ENCODE results near the gene CCT7. TPM values are rescaled to one million over a fixed set of nuclear protein-coding genes. Genes with fewer than 3 reads are reported as not detected.

CCT7 gene
- total and polyA plus RNA-seq, 5 experiments from 2014 or later, result 206 to 306 (median 294) TPM

DNA sequence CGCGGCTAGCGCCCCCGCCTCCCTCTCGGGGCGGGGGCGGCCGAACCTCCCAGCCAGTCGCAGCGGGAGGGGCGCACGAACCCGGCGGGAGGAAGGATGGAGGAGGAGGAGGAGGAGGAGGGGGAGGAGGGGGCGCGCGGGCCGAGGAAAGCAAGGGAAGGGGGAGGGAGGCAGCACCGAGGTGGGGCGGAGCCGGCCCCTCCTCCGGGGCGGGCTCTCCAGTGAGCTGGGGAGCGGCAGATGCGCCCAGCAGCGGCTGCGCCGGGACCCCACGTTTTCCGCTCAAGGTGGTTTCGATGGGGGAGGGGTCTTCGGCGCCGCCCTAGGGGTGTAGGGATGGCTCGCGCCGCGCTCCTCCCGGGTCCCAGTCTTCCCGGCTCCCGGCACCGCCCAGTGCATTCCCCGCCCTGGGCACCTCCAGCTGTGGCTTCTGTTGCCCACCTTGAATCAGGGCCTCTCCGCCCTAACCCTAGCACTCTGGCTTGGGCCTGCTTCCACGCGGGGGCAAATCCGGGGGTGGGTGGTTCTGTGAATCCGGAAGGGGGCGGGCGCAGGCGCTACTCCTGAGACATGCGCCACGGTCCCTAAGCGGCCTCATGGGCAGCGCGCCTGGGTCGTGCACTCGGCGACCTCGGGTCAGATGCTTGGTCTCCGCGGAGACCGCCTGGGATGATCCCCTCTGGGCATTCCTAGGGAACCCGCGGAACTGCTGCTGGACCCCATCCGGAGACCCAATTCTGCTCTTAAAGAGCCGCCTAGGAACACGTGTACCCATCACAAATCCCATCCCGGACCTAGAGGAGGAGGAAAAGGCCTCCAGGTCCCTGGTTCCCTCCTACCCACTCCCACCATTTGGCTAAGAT lies 50.4 kb downstream of the CCT7 start, which contains the start of gene FBXO41:
FBXO41 (minus strand) TSS at position 183 of the 863 bp plus-strand sequence. CDS start 14,848 bp downstream, outside the sequence.
- H3K27ac Mint-ChIP-seq, result peak within 1 kb of the TSS in 9 of 10 donors; percentile 50 to 93 (median 83)
- POLR2A ChIA-PET, result interaction anchor here (0.6 to 2.4 kb wide), 7 partner anchors 9 to 894 kb away, joined by 3 to 30 read pairs (median 7); partner anchors contain the start of genes ALMS1, CCT7, EGR4 and MOB1A
- H3K4me3 Mint-ChIP-seq, result peak within 1 kb of the TSS; percentile 60 to 95 (median 89)
- peaks cover 19 to 34% (median 31%) of the 10 kb centered on the region in 4 donors for H3K4me1 Mint-ChIP-seq
- H3K27me3 Mint-ChIP-seq, result peaks cover 3 to 17% (median 7%) of the 10 kb centered on the region in 5 donors
- peak; percentile 83 to 86 for ATAC-seq
- H3K36me3 Mint-ChIP-seq, result no peaks in the 10 kb centered on the region
- H3K9me3 Mint-ChIP-seq, result no peaks in the 10 kb centered on the region
- DNase-seq, result peak; percentile 59 to 86 (median 68)

DNA sequence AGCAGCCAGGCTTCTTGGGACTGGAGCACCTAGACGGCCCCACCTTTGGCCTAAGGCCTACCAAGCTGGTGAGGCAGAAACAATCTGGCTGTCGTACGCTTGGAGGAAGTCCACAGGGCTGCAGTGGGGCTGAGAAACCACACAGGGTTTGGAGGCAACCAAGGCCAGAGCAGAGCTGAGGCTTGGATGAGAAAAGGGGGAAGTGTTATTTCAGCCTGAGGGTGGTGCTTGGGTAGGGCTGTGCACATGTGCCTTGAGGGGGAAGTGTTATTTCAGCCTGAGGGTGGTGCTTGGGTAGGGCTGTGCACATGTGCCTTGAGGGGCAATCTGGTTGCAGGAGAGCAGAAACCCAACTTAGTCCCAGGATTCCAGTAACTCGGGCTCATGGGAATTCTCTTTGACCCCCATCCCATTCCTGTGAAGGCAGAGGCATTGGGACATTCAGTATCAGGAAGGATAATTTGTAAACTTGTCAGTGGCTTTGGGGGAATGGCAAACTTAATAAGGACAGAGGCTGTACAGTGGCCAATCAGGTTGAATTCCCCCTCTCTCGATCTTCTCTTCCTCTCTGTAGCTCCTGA lies 51.1 kb downstream of the CCT7 start:
- DNase-seq (peak in 3 of 10 donors; percentile 16 to 23 (median 19)), ATAC-seq (peak; percentile 17 to 48)
- Mint-ChIP-seq H3K4me3 (peak overlapping the region; percentile 51 to 95 (median 80)), H3K9me3 (no peaks in the 10 kb centered on the region), H3K27me3 (peaks cover 5 to 24% (median 10%) of the 10 kb centered on the region in 5 donors), H3K36me3 (no peaks in the 10 kb centered on the region), H3K4me1 (peaks cover 17 to 35% (median 30%) of the 10 kb centered on the region in 4 donors), H3K27ac (peak overlapping the region in 9 of 10 donors; percentile 19 to 84 (median 64))
- POLR2A ChIA-PET, result interaction anchor here (0.6 to 2.4 kb wide), 6 partner anchors 8 to 893 kb away, joined by 3 to 30 read pairs (median 8); partner anchors contain the start of genes ALMS1, CCT7, EGR4 and MOB1A

DNA sequence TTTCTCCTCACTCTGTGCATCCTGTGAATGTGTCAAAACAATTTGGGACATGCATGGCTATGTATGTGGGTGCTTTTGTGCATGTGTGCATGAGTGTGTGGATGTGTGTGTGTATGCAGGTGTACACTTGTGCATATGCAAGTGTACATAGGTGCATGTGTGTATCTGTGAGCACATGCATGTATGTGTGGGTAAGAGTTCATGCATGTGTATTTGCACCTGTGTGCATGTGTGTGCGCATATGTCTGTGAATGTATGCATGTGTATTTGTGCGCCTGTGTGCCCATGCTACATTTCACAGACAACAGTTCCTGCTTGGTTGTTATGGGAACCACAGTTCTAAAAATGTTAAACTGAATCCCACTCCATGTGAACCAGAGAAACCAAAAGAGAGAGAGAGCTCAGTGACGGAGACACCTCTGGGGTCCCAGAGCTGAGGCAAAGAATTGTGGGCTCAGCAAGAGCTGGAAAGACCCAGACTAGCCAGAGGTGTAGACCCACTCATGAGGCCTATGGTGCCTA lies 52.1 kb downstream of the CCT7 start:
- Mint-ChIP-seq H3K4me3 (peak overlapping the region; percentile 2 to 95 (median 73)), H3K27ac (peak overlapping the region in 2 of 10 donors; percentile 58 to 60)

DNA sequence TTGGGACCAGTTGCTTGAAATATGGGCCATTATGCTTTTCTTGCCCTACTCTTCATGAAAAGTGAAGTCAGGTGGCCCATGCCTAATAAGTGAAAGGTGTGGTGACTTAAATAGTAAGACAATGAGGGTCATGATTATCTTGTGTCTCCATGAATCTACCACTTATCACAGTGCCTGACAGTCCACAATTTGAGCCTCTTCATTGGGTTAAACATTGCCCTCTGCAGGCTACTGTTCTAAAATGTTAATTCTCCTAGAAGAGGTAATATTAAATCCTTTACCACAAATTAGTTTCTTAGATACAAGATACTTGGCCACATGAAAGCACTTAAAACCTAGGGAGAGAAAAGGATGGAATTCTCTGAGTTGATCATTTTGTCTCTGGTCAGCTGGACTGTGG lies 55.2 kb downstream of the CCT7 start:
- DNase-seq, result no peak
- Mint-ChIP-seq H3K4me3 (peak overlapping the region in 1 of 10 donors; percentile 33), H3K27ac (no peak overlapping the region), H3K4me1 (peaks cover 8 to 37% (median 28%) of the 10 kb centered on the region in 4 donors), H3K36me3 (no peaks in the 10 kb centered on the region), H3K27me3 (peaks cover 9 to 38% (median 27%) of the 10 kb centered on the region in 5 donors), H3K9me3 (no peaks in the 10 kb centered on the region)
- POLR2A ChIA-PET, result interaction anchor here (0.5 to 4.9 kb wide), 3 partner anchors 53 to 56 kb away, joined by 4 to 27 read pairs (median 4); partner anchors contain the start of genes CCT7 and PRADC1
- no peak for ATAC-seq

More for the DNA sequence above, 52.1 kb downstream of the CCT7 start:
- Mint-ChIP-seq H3K36me3 (no peaks in the 10 kb centered on the region), H3K27me3 (peaks cover 9 to 34% (median 18%) of the 10 kb centered on the region in 5 donors), H3K9me3 (no peaks in the 10 kb centered on the region), H3K4me1 (peaks cover 15 to 35% (median 32%) of the 10 kb centered on the region in 4 donors)
- DNase-seq (no peak), ATAC-seq (no peak)
- POLR2A ChIA-PET, result interaction anchor here (0.7 to 2.4 kb wide), 3 partner anchors 7 to 119 kb away, joined by 3 to 30 read pairs (median 11); partner anchors contain the start of genes CCT7, EGR4 and PRADC1

DNA sequence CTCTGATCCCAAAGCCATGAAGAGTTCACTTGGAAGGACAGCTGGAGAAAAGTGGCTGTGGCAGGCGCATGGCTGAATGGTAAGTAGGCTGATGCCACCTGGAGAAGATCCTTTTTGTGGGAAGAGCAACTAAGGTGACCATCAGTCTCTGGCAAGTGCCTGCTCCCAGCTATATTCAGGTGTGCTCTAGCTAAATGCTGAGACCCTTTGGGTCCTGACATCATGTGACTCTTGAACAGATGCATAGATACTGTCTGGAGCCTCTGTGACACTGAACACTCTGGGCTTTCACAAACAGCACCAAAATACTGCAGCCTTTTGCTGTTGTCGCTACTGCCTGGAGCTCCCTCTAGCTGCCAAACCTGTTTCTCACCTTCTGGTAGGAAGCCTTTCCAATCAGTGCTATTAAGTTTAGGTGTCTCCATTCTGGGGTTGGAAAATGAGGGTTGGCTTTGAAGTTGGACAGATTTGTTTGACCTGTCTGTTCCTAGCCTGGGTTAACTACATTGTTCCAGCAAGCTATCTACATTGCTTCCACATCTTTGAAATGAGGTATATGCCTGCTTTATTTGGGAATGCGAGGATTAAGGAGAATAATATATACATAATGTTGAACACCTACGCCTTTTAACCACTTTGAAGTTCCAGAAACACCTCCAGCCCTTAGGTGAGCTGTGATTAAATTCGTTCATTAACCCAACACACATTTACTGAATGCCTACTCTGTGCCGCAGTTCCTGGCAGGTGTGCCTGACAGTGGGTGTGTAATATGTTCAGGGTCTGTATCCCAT lies 56.1 kb downstream of the CCT7 start:
- Mint-ChIP-seq H3K9me3 (no peaks in the 10 kb centered on the region), H3K27me3 (peaks cover 13 to 44% (median 37%) of the 10 kb centered on the region in 5 donors), H3K27ac (no peak overlapping the region), H3K4me3 (peak overlapping the region in 9 of 10 donors; percentile 6 to 84 (median 60)), H3K36me3 (no peaks in the 10 kb centered on the region), H3K4me1 (peaks cover 6 to 32% (median 23%) of the 10 kb centered on the region in 4 donors)
- peak in 6 of 10 donors; percentile 31 to 67 (median 44) for DNase-seq
- peak in 1 of 2 donors; percentile 17 for ATAC-seq
- POLR2A ChIA-PET, result interaction anchor here (0.7 to 4.9 kb wide), 7 partner anchors 21 to 1667 kb away, joined by 3 to 27 read pairs (median 3); partner anchors contain the start of genes CCT7, PRADC1 and SMYD5

DNA sequence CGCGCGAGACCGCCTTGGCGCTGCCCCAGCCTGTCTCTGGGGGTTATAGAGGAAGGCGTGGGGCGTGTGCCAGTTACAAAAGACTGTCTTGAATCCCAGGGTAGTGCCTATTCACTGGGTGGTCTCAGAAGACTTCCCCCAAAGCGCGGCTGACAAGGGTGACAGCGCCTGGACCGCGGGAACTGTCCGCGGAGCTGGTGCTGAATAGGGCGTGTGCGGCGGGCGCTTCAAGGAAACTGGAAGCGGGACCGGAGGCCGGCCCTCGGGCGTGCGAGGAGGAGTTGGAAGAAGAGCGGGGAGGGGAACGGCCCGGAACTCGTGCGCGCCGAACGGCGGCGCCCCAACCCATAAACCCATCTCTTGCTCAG lies 57.0 kb downstream of the CCT7 start:
- no peaks in the 10 kb centered on the region for H3K9me3 Mint-ChIP-seq
- peak overlapping the region in 3 of 10 donors; percentile 11 to 35 (median 25) for H3K27ac Mint-ChIP-seq
- ATAC-seq (peak; percentile 25 to 41), DNase-seq (peak; percentile 27 to 74 (median 60))
- peaks cover 6 to 24% (median 14%) of the 10 kb centered on the region in 4 donors for H3K4me1 Mint-ChIP-seq
- POLR2A ChIA-PET, result interaction anchor here (1.2 to 4.9 kb wide), 5 partner anchors 22 to 1666 kb away, joined by 3 to 27 read pairs (median 4); partner anchors contain the start of genes ALMS1, CCT7 and PRADC1
- no peaks in the 10 kb centered on the region for H3K36me3 Mint-ChIP-seq
- H3K4me3 Mint-ChIP-seq, result peak overlapping the region; percentile 46 to 88 (median 80)
- H3K27me3 Mint-ChIP-seq, result peaks cover 20 to 53% (median 45%) of the 10 kb centered on the region in 5 donors

DNA sequence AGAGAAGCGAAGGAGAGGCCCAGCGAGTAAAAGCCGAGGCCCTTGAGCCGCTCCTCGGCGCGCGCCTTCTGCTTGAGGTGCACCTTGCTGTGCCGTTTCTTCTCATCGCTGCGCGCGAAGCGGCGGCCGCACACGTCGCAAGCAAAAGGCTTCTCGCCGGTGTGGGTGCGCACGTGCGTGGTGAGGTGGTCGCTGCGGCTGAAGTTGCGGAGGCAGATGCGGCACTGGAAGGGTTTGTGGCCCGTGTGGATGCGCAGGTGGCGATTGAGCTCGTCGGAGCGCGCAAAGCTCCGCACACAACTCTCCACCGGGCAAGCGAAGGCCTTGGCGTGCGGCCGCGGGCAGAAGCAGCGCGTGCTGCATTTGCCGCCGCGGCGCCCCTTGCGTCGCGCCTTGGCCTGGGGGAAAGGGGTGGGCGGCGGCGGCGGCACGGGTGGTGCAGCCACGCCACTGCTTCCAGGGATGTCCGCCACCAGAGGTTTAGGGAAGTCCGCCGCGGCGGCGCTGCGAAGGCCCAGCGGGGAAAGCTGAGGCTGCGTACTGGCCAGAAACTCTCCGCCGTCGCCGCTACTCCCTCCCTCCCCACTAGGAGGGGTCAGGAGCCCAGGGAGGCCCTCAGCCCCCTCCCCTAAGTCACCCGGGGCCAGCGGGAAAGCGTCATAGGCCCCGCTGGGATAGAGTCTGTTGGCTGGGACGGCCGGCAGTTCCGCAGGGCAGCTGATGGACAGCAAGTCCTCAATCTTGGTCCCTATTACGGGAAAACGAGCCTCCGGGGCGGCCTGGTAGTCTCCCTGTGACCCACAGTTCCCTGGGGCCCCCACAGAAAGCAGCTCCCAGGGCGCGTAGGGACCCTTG lies 57.6 kb downstream of the CCT7 start:
- no peaks in the 10 kb centered on the region for H3K9me3 Mint-ChIP-seq
- peak overlapping the region in 2 of 10 donors; percentile 11 to 25 for H3K27ac Mint-ChIP-seq
- POLR2A ChIA-PET, result interaction anchor here (1.1 to 4.9 kb wide), 4 partner anchors 11 to 1666 kb away, joined by 3 to 27 read pairs (median 6); partner anchors contain the start of genes ALMS1, CCT7 and PRADC1
- peaks cover 26 to 59% (median 51%) of the 10 kb centered on the region in 5 donors for H3K27me3 Mint-ChIP-seq
- H3K4me3 Mint-ChIP-seq, result peak overlapping the region; percentile 46 to 88 (median 80)
- peak; percentile 13 to 26 for ATAC-seq
- DNase-seq, result peak in 3 of 10 donors; percentile 16 to 28 (median 27)
- H3K36me3 Mint-ChIP-seq, result no peaks in the 10 kb centered on the region
- peaks cover 6 to 22% (median 14%) of the 10 kb centered on the region in 4 donors for H3K4me1 Mint-ChIP-seq

DNA sequence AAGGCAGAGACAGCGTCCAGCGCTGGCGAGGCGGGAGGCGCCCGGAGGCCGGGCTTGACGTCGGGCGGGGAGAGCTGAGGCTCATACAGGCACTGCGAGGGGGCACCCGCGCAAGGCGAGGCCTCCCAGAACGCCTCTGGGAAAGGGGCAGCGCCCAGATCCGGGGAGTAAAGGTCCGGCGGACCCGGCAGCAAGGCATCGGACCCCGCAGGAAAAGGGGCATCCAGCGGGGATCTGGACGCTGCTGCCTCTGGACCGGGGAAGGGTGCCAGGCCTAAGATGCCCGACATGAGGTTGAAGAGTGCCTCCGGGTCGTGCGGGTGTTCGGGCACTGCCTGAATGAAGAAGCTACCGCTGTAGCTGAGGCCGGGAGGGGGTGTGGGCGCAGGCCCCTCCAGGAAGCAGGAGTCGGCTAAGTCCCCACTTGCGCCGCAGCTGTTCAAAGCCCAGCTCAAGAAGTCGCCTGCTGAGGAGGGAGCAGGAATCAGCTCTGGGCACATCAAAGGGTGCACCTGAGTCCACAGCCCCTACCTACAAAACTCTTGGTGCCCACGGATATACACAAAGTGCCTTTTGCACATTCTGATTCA lies 58.3 kb downstream of the CCT7 start:
- H3K4me3 Mint-ChIP-seq, result peak overlapping the region; percentile 42 to 79 (median 70)
- H3K9me3 Mint-ChIP-seq, result no peaks in the 10 kb centered on the region
- no peaks in the 10 kb centered on the region for H3K36me3 Mint-ChIP-seq
- POLR2A ChIA-PET, result interaction anchor here (1.1 to 4.9 kb wide), 3 partner anchors 10 to 93 kb away, joined by 3 to 27 read pairs (median 9); partner anchors contain the start of genes ALMS1, CCT7 and PRADC1
- peak overlapping the region in 1 of 10 donors; percentile 65 for H3K27ac Mint-ChIP-seq
- ATAC-seq (no peak), DNase-seq (peak in 2 of 10 donors; percentile 10 to 17)
- H3K27me3 Mint-ChIP-seq, result peaks cover 33 to 66% (median 58%) of the 10 kb centered on the region in 5 donors
- H3K4me1 Mint-ChIP-seq, result peaks cover 6 to 20% (median 14%) of the 10 kb centered on the region in 4 donors

DNA sequence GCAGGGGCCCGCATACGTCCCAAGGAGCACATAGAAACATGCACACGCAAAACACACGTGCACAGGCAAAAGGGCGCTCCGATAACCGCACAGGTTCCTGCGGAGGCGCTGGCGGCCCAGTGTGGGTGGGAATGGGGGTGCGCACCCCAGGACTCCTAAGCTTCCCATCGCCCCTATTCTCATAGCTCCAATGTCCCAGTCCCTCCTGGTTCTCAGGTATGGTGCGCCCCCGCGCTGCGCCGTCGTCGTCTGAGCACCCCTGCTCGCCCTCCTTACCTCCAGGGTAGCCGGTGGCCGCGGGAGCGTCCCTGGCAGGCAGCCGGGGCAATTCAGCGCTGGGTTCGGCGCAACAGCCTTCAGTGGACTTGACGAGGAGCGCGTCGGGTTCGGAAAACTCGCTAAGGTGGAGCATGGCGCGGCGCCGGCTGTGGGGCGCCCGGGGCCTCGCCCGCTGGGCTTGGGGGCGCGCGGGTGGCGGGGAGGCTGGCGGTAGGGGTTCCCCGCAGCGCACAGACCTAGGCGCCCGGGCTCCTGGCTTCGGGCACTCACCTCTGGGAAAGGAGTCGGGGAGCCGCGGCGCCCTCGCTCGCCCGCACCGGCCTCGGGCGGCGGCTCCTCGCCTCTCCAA lies 58.9 kb downstream of the CCT7 start:
- H3K27ac Mint-ChIP-seq, result peak overlapping the region in 2 of 10 donors; percentile 22 to 65
- peak in 3 of 10 donors; percentile 9 to 16 (median 12) for DNase-seq
- H3K4me3 Mint-ChIP-seq, result peak overlapping the region; percentile 55 to 84 (median 71)
- peak in 1 of 2 donors; percentile 10 for ATAC-seq
- peaks cover 35 to 70% (median 63%) of the 10 kb centered on the region in 5 donors for H3K27me3 Mint-ChIP-seq
- no peaks in the 10 kb centered on the region for H3K9me3 Mint-ChIP-seq
- POLR2A ChIA-PET, result interaction anchor here (1.3 to 4.9 kb wide), 3 partner anchors 8 to 93 kb away, joined by 9 to 27 read pairs (median 11); partner anchors contain the start of genes ALMS1, CCT7, FBXO41 and PRADC1
- H3K36me3 Mint-ChIP-seq, result no peaks in the 10 kb centered on the region
- peaks cover 6 to 20% (median 14%) of the 10 kb centered on the region in 4 donors for H3K4me1 Mint-ChIP-seq

Measured in naive thymus-derived CD8-positive, alpha-beta T cell (primary cell).